GM21381 (cell line): ENCODE measurements around the gene KPTN.
A peak's percentile ranks its signal among the peaks of the same experiment; 100 is the strongest.

Source experiments
- ATAC-seq: cut with Tn5 transposase; IDR thresholded peaks from one replicate; pipeline ENCODE4 v1.9.1; 2021; ENCODE audit warnings: mild to moderate bottlenecking, moderate library complexity; ENCODE audit not compliant: unreplicated experiment

KPTN gene

DNA sequence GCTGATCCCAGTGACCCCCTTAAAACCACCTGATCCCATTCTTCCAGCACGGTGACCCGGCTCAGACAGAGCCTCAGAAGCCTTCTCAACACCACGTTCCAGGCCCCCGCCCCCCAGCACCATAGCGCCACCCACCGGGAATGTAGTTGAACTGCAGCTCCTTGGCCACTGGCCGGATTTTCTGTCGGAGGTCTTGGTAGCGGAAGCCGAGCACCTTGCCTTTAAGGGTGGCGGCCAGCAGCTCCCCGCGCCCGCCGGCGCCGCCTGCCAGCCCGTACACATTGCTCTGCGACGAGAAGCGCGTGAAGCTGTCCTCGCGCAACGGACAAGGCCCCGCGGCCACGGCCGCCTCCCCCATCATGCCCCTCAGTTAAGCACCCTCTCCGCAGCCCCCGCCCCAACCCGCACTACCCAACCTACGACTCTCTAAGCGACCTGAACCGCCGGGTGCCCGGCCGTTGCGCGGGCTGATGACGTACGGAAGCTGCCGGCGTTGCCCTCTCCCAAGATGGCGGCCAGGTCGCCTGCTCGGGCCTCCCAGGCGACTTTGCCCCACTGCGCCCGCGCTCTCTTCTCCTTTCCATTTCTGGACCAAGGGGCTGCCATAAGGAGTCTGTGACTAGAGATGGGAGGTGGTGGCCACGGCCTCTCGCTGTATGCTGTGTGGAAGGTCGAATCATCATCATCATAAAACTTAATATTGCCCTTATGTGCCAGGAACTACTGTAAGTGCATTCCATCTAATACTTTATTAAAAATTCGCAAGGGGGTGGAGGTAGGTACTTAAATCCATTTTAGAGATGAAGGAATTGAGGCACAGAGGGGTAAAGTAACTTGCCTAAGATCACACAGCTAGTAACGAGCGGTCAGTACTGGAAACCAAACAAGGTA lies at the start of gene KPTN:
KPTN (minus strand) TSS at position 420 of the 891 bp plus-strand sequence; CDS start at position 361, 59 bp downstream.
- peak; percentile 76 for ATAC-seq

- no peak for ATAC-seq
Measured at GRCh38 chr19:47531640-47532387, 47.8 kb upstream of the KPTN start.

DNA sequence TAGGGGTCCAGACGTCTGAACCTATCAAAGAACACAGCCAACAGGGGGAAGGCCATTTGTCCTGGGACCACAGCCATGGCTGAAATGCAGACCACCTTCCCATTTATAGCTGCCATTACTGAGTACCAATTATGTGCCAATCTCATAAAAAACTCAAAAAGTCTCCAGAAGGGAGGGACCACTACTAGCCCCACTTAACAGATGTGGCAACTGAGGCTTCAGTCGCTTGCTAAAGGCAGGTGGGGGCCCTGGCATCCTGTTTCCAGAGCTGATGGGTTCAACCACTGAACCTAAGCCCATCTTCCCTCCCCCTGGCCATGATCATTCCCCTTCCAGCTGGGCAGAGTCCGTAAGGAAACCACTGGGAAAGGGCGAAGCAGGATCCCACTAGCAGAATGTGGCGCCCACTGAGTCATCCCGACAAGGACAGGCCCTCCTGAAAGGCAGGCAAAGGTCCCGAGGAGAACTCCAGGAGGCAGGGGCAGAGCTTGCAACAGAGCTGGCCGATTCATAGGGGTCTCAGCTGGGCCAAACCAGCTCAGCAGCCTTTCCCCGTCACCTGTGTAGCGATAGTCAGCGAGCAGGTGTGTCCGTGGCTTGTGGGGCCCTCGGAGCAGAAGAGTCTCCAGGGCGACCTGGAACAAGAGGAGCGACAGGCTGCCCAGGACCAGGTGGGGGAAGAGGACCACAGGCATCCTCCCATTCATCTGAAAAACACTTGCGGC lies 45.2 kb upstream of the KPTN start:
- ATAC-seq, result no peak

DNA sequence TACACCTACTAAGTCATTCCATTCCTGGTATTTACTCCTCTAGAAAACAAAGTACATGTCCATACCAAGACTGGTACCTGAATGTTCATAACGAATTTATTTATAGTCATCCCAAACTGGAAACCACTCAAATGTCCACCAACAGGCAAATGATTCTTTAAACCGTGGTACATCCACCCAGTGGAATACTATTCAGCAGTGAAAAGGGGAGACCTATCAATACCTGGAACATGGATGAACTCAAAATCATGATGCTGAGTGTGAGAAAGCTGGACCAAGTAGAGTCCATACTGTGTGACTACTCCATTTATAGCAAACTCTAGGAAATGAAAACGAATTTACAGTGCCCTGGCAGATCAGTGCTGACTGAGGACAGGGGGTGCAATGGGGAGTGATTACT lies 42.8 kb upstream of the KPTN start:
- no peak for ATAC-seq

- no peak for ATAC-seq
Measured at GRCh38 chr19:47523473-47523872, 39.5 kb upstream of the KPTN start.

DNA sequence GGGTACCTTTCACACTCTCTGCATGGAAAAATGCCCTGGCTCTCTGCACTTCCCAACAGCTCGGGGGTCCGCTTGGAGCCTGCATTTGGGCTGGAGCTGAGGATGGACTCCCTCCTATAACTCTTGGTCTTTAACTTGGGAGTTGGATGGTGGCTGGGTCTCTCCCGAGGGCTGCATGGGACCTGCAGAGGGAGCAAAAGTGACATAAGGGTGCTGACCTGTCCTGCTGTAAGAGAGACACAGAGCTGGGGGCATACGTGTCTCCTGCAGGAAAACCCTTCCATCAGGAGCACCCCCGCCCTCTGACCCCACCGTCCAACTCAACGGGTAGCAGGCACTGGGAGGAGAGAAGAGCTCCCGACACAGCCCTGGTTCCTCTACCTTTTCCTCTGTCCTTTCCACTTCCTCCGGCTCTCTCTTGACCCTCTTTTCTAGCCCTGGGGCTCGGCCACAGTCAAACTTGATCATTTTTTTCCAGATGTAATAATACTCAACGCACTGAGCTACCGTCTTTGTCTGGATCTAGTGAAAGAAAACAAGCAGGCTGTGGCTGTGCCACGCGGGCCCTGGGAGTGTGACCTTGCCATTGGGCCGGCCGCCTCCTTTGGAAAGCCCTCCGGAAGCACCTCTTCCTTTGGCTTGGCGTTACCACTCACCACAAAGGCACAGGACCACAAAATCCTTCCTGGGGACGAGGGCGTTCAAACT lies 37.6 kb upstream of the KPTN start:
- no peak for ATAC-seq

GRCh38 chr19:47520839-47521238 lies 36.8 kb upstream of the KPTN start:
- ATAC-seq, result no peak

GRCh38 chr19:47520343-47520806 lies 36.4 kb upstream of the KPTN start:
- ATAC-seq, result no peak

DNA sequence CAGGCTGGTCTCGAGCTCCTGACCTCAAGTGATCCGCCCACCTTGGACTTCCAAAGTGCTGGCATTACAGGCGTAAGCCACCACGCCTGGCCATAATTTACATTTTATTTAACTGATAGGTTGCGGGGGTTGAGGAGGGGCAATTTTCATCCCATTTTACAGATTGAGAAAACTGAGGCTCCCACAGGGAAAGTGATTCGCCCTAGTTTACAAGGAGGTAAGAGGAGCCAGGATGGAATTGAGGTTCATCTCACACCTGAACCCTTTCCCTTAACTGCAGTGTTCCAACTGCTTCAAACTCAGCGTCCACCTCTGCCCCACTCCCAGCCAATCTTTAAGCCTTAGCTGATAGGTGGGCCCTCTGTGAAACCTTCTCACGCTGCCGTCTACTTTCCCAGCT lies 34.8 kb upstream of the KPTN start:
- ATAC-seq, result no peak

GRCh38 chr19:47518139-47518538 lies 34.1 kb upstream of the KPTN start:
- no peak for ATAC-seq

DNA sequence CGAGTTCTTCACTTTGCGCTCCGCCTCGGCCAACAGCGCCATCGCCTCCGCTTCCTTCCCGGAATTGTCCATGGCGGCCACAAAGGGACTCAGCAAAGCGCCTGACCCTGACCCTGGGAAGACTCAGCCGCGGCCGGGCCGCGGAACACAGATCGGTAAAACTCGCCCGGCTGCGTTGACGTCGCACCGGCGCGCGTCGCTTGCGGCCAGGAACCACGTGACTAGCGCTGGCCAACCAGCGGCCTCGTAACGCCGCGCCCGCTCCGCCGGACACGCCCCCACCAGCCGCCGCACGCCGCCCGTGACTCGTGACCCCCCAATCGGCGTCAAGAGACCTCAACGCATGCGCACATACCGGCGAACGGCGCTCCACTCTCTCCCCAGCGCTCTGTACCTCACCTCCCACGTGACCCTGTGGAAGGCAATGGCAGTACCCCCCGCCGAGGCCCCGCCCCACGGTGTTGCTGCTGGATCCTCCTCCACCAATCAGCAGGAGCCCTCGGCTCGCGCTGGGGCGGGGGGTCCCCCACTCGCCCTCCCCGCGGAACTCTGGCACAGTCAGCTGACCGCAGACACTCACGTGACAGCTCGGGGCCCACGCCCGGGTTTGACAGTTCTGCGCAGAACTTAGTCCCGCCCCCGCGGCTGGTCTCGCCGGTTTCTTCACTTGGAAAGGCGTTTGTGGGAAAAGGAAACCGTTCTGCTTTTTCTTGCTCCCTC lies 31.0 kb upstream of the KPTN start, which contains the start of gene NAPA:
NAPA (minus strand) TSS at position 195 of the 720 bp plus-strand sequence; CDS start at position 72, 123 bp downstream.
- peak; percentile 80 for ATAC-seq

DNA sequence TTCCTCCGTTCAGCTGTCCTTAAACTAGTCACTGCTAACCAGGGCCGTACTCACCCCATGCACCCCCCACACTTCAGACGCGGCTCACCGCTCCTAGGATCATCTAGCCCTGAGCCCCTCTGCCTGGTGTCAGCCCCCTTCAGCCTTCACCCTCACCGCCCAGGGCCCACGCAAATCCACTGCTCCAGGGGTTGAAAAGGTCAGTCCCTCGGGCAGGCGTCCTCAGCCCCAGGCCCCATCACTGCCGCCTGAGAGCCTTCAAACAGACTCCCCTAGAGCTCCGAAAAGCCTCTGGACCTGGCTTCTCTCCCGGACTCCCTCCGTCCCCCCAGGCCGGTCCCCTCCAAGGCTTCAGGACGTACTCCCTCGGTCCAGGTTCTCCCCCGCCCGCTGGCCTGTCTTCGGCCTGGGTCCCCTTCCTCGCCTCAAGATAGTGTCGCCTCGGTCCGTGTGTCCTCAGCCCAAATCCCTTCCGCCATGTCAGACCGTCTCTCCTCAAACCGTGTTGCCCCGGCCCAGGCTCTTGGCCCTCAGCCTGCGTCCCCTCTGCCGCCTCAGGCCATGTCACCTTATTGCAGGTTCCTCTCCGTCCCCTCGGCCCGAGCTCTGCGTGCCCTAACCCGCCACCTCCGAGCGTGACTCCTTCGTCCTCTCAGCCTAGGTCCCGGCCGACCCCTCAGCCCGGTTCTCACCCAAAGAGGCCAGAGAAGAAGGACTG lies 30.3 kb upstream of the KPTN start:
- ATAC-seq, result no peak

DNA sequence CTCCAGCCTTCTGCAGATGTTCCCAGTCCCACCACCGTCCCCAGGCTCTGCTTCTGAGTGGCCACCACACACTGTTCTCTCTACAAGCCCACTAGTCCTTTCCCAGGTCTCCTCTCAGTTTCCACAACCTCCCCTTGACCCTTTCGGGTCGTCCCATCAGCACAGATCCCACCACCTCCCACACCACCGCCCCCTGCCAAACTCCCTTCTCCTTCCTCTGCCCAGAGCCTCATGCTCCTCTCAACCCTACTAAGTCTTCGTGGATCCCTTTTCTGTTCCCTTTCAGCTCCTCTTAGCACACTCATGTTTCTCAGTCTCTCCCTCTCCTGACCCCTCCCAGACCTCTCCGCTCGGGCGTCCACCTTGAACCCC lies 28.9 kb upstream of the KPTN start:
- no peak for ATAC-seq

GRCh38 chr19:47512183-47512947 lies 28.3 kb upstream of the KPTN start:
- no peak for ATAC-seq

DNA sequence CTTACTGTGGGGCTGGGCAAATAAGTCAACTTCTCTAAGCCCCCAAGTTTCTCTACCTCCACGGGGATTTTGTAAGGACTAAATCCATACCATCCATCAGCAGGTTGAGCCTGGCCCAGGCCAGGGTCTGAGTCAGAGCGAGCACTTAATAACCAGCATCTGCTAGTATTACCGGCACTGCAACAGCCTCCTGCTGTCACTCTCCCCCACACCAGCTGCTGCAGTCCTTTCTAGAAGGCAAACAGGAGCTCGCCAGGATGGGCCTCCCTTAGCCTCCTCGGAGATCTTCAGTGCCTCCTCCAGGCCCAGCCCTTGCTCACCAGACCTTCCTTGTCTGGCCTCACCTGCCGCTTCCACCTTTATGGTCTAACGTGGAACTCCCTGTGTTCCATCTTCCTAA lies 27.7 kb upstream of the KPTN start:
- ATAC-seq, result no peak

- ATAC-seq, result no peak
Measured at GRCh38 chr19:47511128-47511517, 27.1 kb upstream of the KPTN start.

DNA sequence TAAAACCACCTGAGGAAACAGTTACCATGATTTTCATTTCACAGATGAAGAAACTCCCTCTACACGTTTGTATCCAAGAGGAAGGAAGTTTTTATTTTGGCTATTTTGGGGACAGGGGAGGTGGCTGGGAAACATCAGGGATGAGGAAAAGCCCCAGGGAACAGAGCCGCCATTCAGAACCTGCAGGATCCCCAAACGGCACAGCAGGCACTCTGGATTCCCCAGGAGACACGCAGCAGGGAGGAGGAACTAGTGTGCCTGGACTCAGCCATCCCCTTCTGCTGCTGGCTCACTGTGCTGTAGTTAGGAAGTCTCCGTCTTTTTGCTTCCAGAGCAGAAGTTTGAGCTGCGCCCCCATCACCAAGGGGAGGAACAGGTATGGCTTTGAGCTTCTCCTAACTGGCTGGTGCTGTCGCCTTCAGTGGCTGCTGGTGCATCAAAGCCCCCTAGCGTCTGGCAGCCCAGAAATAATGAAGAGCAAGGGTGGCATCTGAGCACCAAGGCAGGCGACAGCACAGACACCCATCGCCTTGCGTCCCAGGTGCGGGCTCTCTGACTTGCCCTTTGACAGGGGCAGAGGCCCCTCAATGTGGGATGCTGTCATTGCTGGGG lies 26.6 kb upstream of the KPTN start:
- ATAC-seq, result no peak

GRCh38 chr19:47509973-47510372 lies 26.0 kb upstream of the KPTN start:
- ATAC-seq, result no peak
